ENCODE data around the gene ZNF532. TPM values are rescaled to one million over a fixed set of nuclear protein-coding genes. Genes with fewer than 3 reads are reported as not detected.

The ZNF532 gene
- total RNA-seq, 1 experiment from 2014 or later: 258 TPM

- Histone ChIP-seq H4K8ac (replicated peaks; ENCODE audit: insufficient read length, low read depth, low read length) (no peak overlapping the region), H2BK15ac (ENCODE audit: low read depth, low read length) (no peak overlapping the region), H3K79me1 (ENCODE audit: insufficient read depth, low read depth, low read length, poor library complexity, severe bottlenecking) (peaks cover 13% of the 10 kb centered on the region), H3K14ac (ENCODE audit: insufficient read depth, low read length) (no peak overlapping the region), H3K23ac (ENCODE audit: insufficient read length, low read depth, low read length) (no peak overlapping the region), H3T11ph (ENCODE audit: low read length) (no peak overlapping the region), H3K27me3 (ENCODE audit: insufficient read depth, low read length) (no peaks in the 10 kb centered on the region), H2AK5ac (ENCODE audit: insufficient read length, low read length) (no peak overlapping the region), H3K4me1 (ENCODE audit: insufficient read depth, low read length) (no peaks in the 10 kb centered on the region), H4K20me1 (ENCODE audit: control insufficient read depth, insufficient read depth, insufficient read length) (no peaks in the 10 kb centered on the region), H3K27ac (ENCODE audit: insufficient read length, low read depth, low read length) (no peak overlapping the region), H2BK20ac (ENCODE audit: low read depth, low read length, poor library complexity, severe bottlenecking) (no peak overlapping the region), H2BK12ac (ENCODE audit: insufficient read length, low read depth, low read length) (no peak overlapping the region), H3K56ac (ENCODE audit: insufficient read length, low read depth, low read length) (no peak overlapping the region), H3K18ac (ENCODE audit: insufficient read length, low read depth, low read length) (no peak overlapping the region), H3K79me2 (ENCODE audit: insufficient read depth, low read length) (peaks cover 2% of the 10 kb centered on the region; the same call in 1 of the 2 replicates), H3K23me2 (ENCODE audit: insufficient read length, low read depth, low read length, poor library complexity, severe bottlenecking) (no peaks in the 10 kb centered on the region), H3K9me3 (ENCODE audit: control insufficient read depth, low read depth, low read length) (no peaks in the 10 kb centered on the region), H3K4me2 (ENCODE audit: insufficient read depth, insufficient read length, low read length) (no peak overlapping the region), H4K5ac (ENCODE audit: insufficient read length, low read depth, low read length) (no peak overlapping the region), H2AFZ (ENCODE audit: low read length) (no peak overlapping the region), H2BK120ac (ENCODE audit: low read depth, low read length, poor library complexity, severe bottlenecking) (no peak overlapping the region), H3K9ac (ENCODE audit: extremely low read depth, insufficient read length, low read length) (no peak overlapping the region), H4K91ac (ENCODE audit: insufficient read length, low read depth, low read length) (no peak overlapping the region), H2BK5ac (ENCODE audit: insufficient read length, low read length) (no peak overlapping the region), H3K4ac (ENCODE audit: low read depth, low read length) (no peak overlapping the region)
- no CpG with 5 or more reads among the region's 1 CpG for WGBS (ENCODE audit: extremely low coverage, insufficient read length, low lambda C conversion rate)
- no peak for TF ChIP-seq CTCF (conservative IDR thresholded peaks at IDR 0.05)
- Mint-ChIP-seq H3K36me3 (ENCODE audit: insufficient read depth in 1 of 3, low read depth in 3 of 3) (peaks cover 40 to 89% (median 80%) of the 10 kb centered on the region in 3 experiments), H3K27ac (0 out of 7 replicates have a peak overlapping the region, but pooled peaks of 1 of the 3 experiments have one; percentile 46), H3K4me3 (no peak overlapping the region), H3K27me3 (ENCODE audit: low read depth) (no peaks in the 10 kb centered on the region), H3K4me1 (peaks cover 6 to 9% of the 10 kb centered on the region in 2 experiments; a peak in 2 of 4 replicates), H3K9me3 (no peaks in the 10 kb centered on the region)
- no peak for DNase-seq
Observed at GRCh38 chr18:58949031-58949430, 84.4 kb downstream of the ZNF532 start.

Measured in H9 (cell line).